Esophagus (tissue), 2 donors: ENCODE measurements around the gene RNF215. TPM values are rescaled to one million over a fixed set of nuclear protein-coding genes. Genes with fewer than 3 reads are reported as not detected.
"Not testable (repeated sequence)": the region's sequence is repeated elsewhere in the genome, so short reads cannot be mapped to it uniquely, and the experiment has no call there.

Source experiments
- H3K27ac ChIP-seq, 2 donors: one replicate each; pipeline ENCODE4 v1.5.1; 2013; ENCODE audit warnings: low read depth in 2 of 2, mild to moderate bottlenecking in 2 of 2, inconsistent platforms in 1 of 2, low read length in 1 of 2, moderate library complexity in 1 of 2
- H3K27me3 ChIP-seq, 2 donors: one replicate each; pipeline ENCODE4 v1.6.1; 2013; ENCODE audit warnings: low read length in 2 of 2, control low read depth in 1 of 2, mild to moderate bottlenecking in 1 of 2; ENCODE audit not compliant: insufficient read depth in 2 of 2, control insufficient read depth in 1 of 2
- H3K36me3 ChIP-seq, 2 donors: one replicate each; pipeline ENCODE4 v1.6.1; 2013; ENCODE audit warnings: low read length in 1 of 2; ENCODE audit not compliant: control insufficient read depth in 2 of 2, insufficient read depth in 2 of 2
- H3K4me1 ChIP-seq, 2 donors: one replicate each; pipeline ENCODE4 v1.6.1; 2013; ENCODE audit warnings: low read length in 1 of 2; ENCODE audit not compliant: control insufficient read depth in 2 of 2, insufficient read depth in 2 of 2
- H3K4me3 ChIP-seq, 2 donors: one replicate each; pipeline ENCODE4 v1.5.1; 2013; ENCODE audit warnings: low read length in 2 of 2, mild to moderate bottlenecking in 2 of 2, low read depth in 1 of 2, moderate library complexity in 1 of 2
- H3K9me3 ChIP-seq, 2 donors: one replicate each; pipeline ENCODE4 v1.6.1; 2013; ENCODE audit warnings: mild to moderate bottlenecking in 2 of 2, low read depth in 1 of 2, low read length in 1 of 2, moderate library complexity in 1 of 2; ENCODE audit not compliant: control insufficient read depth in 2 of 2, insufficient read depth in 1 of 2
- WGBS, 2 donors: extraction: QIAGEN DNeasy Blood & Tissue Kit; methylation state at CpG; one replicate each; pipeline ENCODE4 v1.1.7; 2013; 5-methylcytosine and 5-hydroxymethylcytosine counted together
- polyA plus RNA-seq, 2 donors: library from polyadenylated mRNA; stranded (reverse); fragments of 200-250 nt; gene quantifications; one replicate each; pipeline ENCODE4 v1.2.3, GENCODE V29; 2013
- donor health status: healthy with polysubstance abuse.
- donor health status: Bipolar disorder and iron deficiency.

RNF215 gene
- polyA plus RNA-seq, 2 donors, result 5.2 to 7.3 TPM

GRCh38 chr22:30411780-30412179 lies 24.6 kb upstream of the RNF215 start:
- Histone ChIP-seq H3K27ac (peak overlapping the region in 1 of 2 donors; percentile 3), H3K9me3 (no peaks in the 10 kb centered on the region), H3K36me3 (peaks cover 9 to 41% of the 10 kb centered on the region in 2 donors), H3K4me3 (no peak overlapping the region), H3K4me1 (peaks cover 0 to 2% of the 10 kb centered on the region in 2 donors), H3K27me3 (no peaks in the 10 kb centered on the region)
- 48 to 57% methylated on average over 3 of the region's 3 CpGs for whole genome bisulfite sequencing, 2 donors

GRCh38 chr22:30408388-30409102 lies 21.3 kb upstream of the RNF215 start:
- Histone ChIP-seq H3K4me3 (no peak overlapping the region), H3K27ac (no peak overlapping the region), H3K36me3 (peaks cover 8 to 28% of the 10 kb centered on the region in 2 donors), H3K9me3 (no peaks in the 10 kb centered on the region), H3K4me1 (peaks cover 0 to 2% of the 10 kb centered on the region in 2 donors), H3K27me3 (no peaks in the 10 kb centered on the region)
- 80 to 82% methylated on average over 13 of the region's 13 CpGs for WGBS, 2 donors

- H3K36me3 ChIP-seq, result peaks cover 11 to 23% of the 10 kb centered on the region in 2 donors
- no peak overlapping the region for H3K4me3 ChIP-seq
- no peak overlapping the region for H3K27ac ChIP-seq
- no peaks in the 10 kb centered on the region for H3K27me3 ChIP-seq
- no peaks in the 10 kb centered on the region for H3K9me3 ChIP-seq
- WGBS, 2 donors, result 78 to 94% methylated on average over 6 of the region's 6 CpGs
- no peaks in the 10 kb centered on the region for H3K4me1 ChIP-seq
Measured at GRCh38 chr22:30406400-30406799, 19.2 kb upstream of the RNF215 start.

- no peaks in the 10 kb centered on the region for H3K27me3 ChIP-seq
- no peaks in the 10 kb centered on the region for H3K4me1 ChIP-seq
- H3K9me3 ChIP-seq, result no peaks in the 10 kb centered on the region
- H3K4me3 ChIP-seq, result no peak overlapping the region
- peaks cover 11 to 23% of the 10 kb centered on the region in 2 donors for H3K36me3 ChIP-seq
- no peak overlapping the region for H3K27ac ChIP-seq
- 65 to 84% methylated on average over 4 of the region's 4 CpGs for WGBS, 2 donors
Measured at GRCh38 chr22:30405731-30406130, 18.5 kb upstream of the RNF215 start.

- H3K27ac ChIP-seq, result no peak overlapping the region
- H3K9me3 ChIP-seq, result no peaks in the 10 kb centered on the region
- H3K4me1 ChIP-seq, result peaks cover 0 to 6% of the 10 kb centered on the region in 2 donors
- no peak overlapping the region for H3K4me3 ChIP-seq
- H3K36me3 ChIP-seq, result peaks cover 11 to 15% of the 10 kb centered on the region in 2 donors
- no peaks in the 10 kb centered on the region for H3K27me3 ChIP-seq
- 76 to 85% methylated on average over 6 of the region's 6 CpGs for WGBS, 2 donors
Measured at GRCh38 chr22:30404307-30404706, 17.1 kb upstream of the RNF215 start.

- Histone ChIP-seq H3K36me3 (peaks cover 9 to 11% of the 10 kb centered on the region in 2 donors), H3K4me1 (peaks cover 2 to 16% of the 10 kb centered on the region in 2 donors)
- not testable (repeated sequence) for H3K9me3 ChIP-seq, H3K27me3 ChIP-seq, H3K27ac ChIP-seq, H3K4me3 ChIP-seq
- WGBS, 2 donors, result 93 to 95% methylated on average over 5 of the region's 5 CpGs
Measured at GRCh38 chr22:30402766-30403104, 15.5 kb upstream of the RNF215 start.

GRCh38 chr22:30402028-30402765 lies 15.0 kb upstream of the RNF215 start:
- Histone ChIP-seq H3K36me3 (peaks cover 6 to 8% of the 10 kb centered on the region in 2 donors), H3K27ac (no peak overlapping the region), H3K27me3 (no peaks in the 10 kb centered on the region), H3K9me3 (no peaks in the 10 kb centered on the region), H3K4me1 (peaks cover 2 to 18% of the 10 kb centered on the region in 2 donors), H3K4me3 (no peak overlapping the region)
- WGBS, 2 donors, result 63 to 69% methylated on average over 5 of the region's 5 CpGs

GRCh38 chr22:30401024-30401423 lies 13.8 kb upstream of the RNF215 start:
- H3K27ac ChIP-seq, H3K36me3 ChIP-seq, H3K9me3 ChIP-seq, H3K27me3 ChIP-seq, H3K4me3 ChIP-seq: not testable (repeated sequence)
- WGBS, 2 donors, result 98 to 99% methylated on average over 3 of the region's 3 CpGs
- H3K4me1 ChIP-seq, result peaks cover 2 to 18% of the 10 kb centered on the region in 2 donors

GRCh38 chr22:30400159-30400558 lies 12.9 kb upstream of the RNF215 start:
- Histone ChIP-seq H3K4me3 (no peak overlapping the region), H3K36me3 (peaks cover 3 to 4% of the 10 kb centered on the region in 2 donors), H3K9me3 (no peaks in the 10 kb centered on the region), H3K27me3 (no peaks in the 10 kb centered on the region), H3K4me1 (peaks cover 2 to 18% of the 10 kb centered on the region in 2 donors), H3K27ac (no peak overlapping the region)
- WGBS, 2 donors, result 48 to 71% methylated on average over 1 of the region's 1 CpG
